Neural crest cell (in vitro differentiated cells): ENCODE measurements around the gene B3GNT5. TPM values are rescaled to one million over a fixed set of nuclear protein-coding genes. Genes with fewer than 3 reads are reported as not detected.
A peak's percentile ranks its signal among the peaks of the same experiment; 100 is the strongest.

Experiments
- DNase-seq: peaks from one replicate; pipeline ENCODE4 v3.0.0; 2021; ENCODE audit warnings: low read depth, mixed read lengths, low spot score
- H3K27ac Mint-ChIP-seq: one replicate; pipeline ENCODE4 v1.8.0; 2021; ENCODE audit warnings: mild to moderate bottlenecking, mixed read lengths; ENCODE audit not compliant: unreplicated experiment
- H3K27me3 Mint-ChIP-seq: 2 replicates; pipeline ENCODE4 v1.8.0; 2021; ENCODE audit warnings: low read depth, mild to moderate bottlenecking, mixed read lengths
- H3K36me3 Mint-ChIP-seq: 2 replicates; pipeline ENCODE4 v1.8.0; 2021; ENCODE audit warnings: low read depth, mild to moderate bottlenecking, mixed read lengths
- H3K4me1 Mint-ChIP-seq: 2 replicates; pipeline ENCODE4 v1.8.0; 2021; ENCODE audit warnings: mixed read lengths
- H3K4me3 Mint-ChIP-seq: one replicate; pipeline ENCODE4 v1.8.0; 2021; ENCODE audit warnings: mild to moderate bottlenecking, mixed read lengths
- H3K9me3 Mint-ChIP-seq: 2 replicates; pipeline ENCODE4 v1.8.0; 2021; ENCODE audit warnings: mixed read lengths
- CTCF ChIP-seq: fragments of 200-600 bp; sonication (generic); conservative IDR thresholded peaks from 2 replicates; pipeline ENCODE4 v1.5.0; 2021; ENCODE audit warnings: antibody characterized with exemption, mild to moderate bottlenecking
- long read RNA-seq: library from polyadenylated mRNA; unstranded; transcript quantifications from one replicate; pipeline ENCODE4 v2.0.0, GENCODE V29; 2020
- total RNA-seq: library from RNA; stranded (reverse); gene quantifications from 2 replicates; pipeline ENCODE4 v1.2.1, GENCODE V29; 2021

B3GNT5 gene
- 38.3 and 39.4 TPM in 2 replicates for total RNA-seq
- long read RNA-seq, full-length matches to known transcripts, result 26 of 43 reads
- long read RNA-seq, partial matches to known transcripts, result 12 of 43 reads
- long read RNA-seq, other reads (novel, unspliced or antisense), result 5 of 43 reads

GRCh38 chr3:183252973-183253527 lies at the start of gene B3GNT5:
B3GNT5 (plus strand) TSS chr3:183253253; CDS start chr3:183269799, 16,546 bp downstream.
- DNase-seq, result no peak
- no peaks in the 10 kb centered on the region for H3K27me3 Mint-ChIP-seq
- peaks cover 2% of the 10 kb centered on the region for H3K36me3 Mint-ChIP-seq
- TF ChIP-seq CTCF, result no peak
- H3K4me1 Mint-ChIP-seq, result peaks cover 45% of the 10 kb centered on the region
- H3K9me3 Mint-ChIP-seq, result no peaks in the 10 kb centered on the region
- peak within 1 kb of the TSS; percentile 90 for H3K4me3 Mint-ChIP-seq
- H3K27ac Mint-ChIP-seq, result peak within 1 kb of the TSS; percentile 63

GRCh38 chr3:183203670-183204069 lies 49.4 kb upstream of the B3GNT5 start:
- peaks cover 12% of the 10 kb centered on the region for H3K9me3 Mint-ChIP-seq
- peaks cover 8% of the 10 kb centered on the region for H3K36me3 Mint-ChIP-seq
- H3K4me1 Mint-ChIP-seq, result peaks cover 6% of the 10 kb centered on the region
- no peak overlapping the region for H3K4me3 Mint-ChIP-seq
- DNase-seq, result no peak
- H3K27me3 Mint-ChIP-seq, result no peaks in the 10 kb centered on the region
- no peak for TF ChIP-seq CTCF
- no peak overlapping the region for H3K27ac Mint-ChIP-seq

- H3K9me3 Mint-ChIP-seq, result peaks cover 9% of the 10 kb centered on the region
- peaks cover 5% of the 10 kb centered on the region for H3K36me3 Mint-ChIP-seq
- DNase-seq, result no peak
Observed at GRCh38 chr3:183208260-183208659, 44.8 kb upstream of the B3GNT5 start.

GRCh38 chr3:183208800-183209199 lies 44.3 kb upstream of the B3GNT5 start:
- H3K4me1 Mint-ChIP-seq, result peaks cover 6% of the 10 kb centered on the region
- no peaks in the 10 kb centered on the region for H3K27me3 Mint-ChIP-seq
- no peak overlapping the region for H3K27ac Mint-ChIP-seq
- H3K36me3 Mint-ChIP-seq, result peaks cover under 1% of the 10 kb centered on the region
- DNase-seq, result no peak
- H3K9me3 Mint-ChIP-seq, result peaks cover 4% of the 10 kb centered on the region
- no peak overlapping the region for H3K4me3 Mint-ChIP-seq
- no peak for TF ChIP-seq CTCF

More at GRCh38 chr3:183208260-183208659, 44.8 kb upstream of the B3GNT5 start:
- no peak overlapping the region for H3K4me3 Mint-ChIP-seq
- H3K4me1 Mint-ChIP-seq, result peaks cover 6% of the 10 kb centered on the region
- no peak overlapping the region for H3K27ac Mint-ChIP-seq
- TF ChIP-seq CTCF, result no peak
- H3K27me3 Mint-ChIP-seq, result no peaks in the 10 kb centered on the region

GRCh38 chr3:183210341-183210740 lies 42.7 kb upstream of the B3GNT5 start:
- no peak for TF ChIP-seq CTCF
- Mint-ChIP-seq H3K4me3 (no peak overlapping the region), H3K4me1 (peaks cover 11% of the 10 kb centered on the region), H3K36me3 (no peaks in the 10 kb centered on the region), H3K9me3 (no peaks in the 10 kb centered on the region), H3K27me3 (no peaks in the 10 kb centered on the region), H3K27ac (no peak overlapping the region)
- DNase-seq, result no peak
